ENCODE results near the gene HCN2.

DNA sequence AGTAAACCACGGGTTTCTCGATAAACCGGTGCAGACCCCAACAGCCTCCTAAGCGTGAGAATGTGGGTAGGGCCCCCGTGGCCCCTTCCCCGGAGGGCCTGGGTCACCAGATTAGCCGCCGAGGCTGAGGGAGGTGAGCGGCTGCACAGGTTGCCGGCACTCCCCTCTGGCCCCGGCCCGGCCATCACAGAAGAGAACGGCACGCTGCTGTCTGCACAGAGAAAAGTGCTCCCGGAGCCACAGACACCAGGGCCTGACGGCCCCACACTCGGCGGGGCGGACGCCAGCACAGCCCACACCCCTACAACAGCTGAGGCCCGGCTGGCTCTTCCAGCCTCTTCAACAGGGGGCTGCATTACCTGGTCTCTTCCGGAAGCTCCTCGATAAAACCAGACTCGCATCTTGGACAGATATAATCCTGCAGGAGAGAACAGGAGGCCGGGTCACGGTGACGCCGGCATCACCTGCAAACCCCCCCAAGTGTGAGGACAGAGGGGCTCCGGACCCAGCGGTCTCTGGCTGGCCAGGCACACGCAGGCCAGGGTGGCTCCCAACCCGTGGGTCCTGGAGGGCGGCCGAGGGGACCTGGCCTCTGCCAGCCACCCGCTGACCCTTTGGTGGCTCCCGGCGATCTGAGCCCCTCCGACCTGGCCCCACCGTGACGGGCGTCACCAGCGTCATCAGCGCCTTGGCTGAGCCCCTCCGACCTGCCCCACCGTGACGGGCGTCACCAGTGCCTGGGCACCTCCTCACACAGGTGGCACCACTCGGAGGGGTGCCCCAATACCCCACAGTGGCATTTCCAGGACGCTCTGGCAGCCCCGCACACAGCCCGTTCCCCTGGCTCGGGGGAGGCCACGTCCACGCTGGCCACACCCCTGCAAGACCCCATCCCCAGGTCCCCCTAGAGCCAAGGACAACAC, 63.0 kb downstream of the HCN2 start:
- TF ChIP-seq CTCF (conservative IDR thresholded peaks at IDR 0.05): no peak
- no peak for TF ChIP-seq EZH2 (IDR thresholded peaks at IDR 0.05; ENCODE audit: low read depth)

Measured in PC-9 (cell line).